GM12891 (cell line): Measurements from ENCODE around the gene KISS1.

Experiments
- PAX5 ChIP-seq: IDR thresholded peaks from 2 replicates; pipeline ENCODE4 v1.6.1; 2011; ENCODE audit warnings: low read length, moderate library complexity, mild to moderate bottlenecking; ENCODE audit not compliant: insufficient read depth, severe bottlenecking
- POLR2A ChIP-seq: IDR thresholded peaks from 2 replicates; pipeline ENCODE4 v1.6.1; 2011; ENCODE audit warnings: low read depth, low read length, control low read depth
- POLR2AphosphoS5 ChIP-seq: IDR thresholded peaks from 2 replicates; pipeline ENCODE4 v1.6.1; 2011; ENCODE audit warnings: low read depth, low read length, control low read depth
- TAF1 ChIP-seq: IDR thresholded peaks from 2 replicates; pipeline ENCODE4 v1.6.1; 2011; ENCODE audit warnings: low read depth, low read length, control low read depth

DNA sequence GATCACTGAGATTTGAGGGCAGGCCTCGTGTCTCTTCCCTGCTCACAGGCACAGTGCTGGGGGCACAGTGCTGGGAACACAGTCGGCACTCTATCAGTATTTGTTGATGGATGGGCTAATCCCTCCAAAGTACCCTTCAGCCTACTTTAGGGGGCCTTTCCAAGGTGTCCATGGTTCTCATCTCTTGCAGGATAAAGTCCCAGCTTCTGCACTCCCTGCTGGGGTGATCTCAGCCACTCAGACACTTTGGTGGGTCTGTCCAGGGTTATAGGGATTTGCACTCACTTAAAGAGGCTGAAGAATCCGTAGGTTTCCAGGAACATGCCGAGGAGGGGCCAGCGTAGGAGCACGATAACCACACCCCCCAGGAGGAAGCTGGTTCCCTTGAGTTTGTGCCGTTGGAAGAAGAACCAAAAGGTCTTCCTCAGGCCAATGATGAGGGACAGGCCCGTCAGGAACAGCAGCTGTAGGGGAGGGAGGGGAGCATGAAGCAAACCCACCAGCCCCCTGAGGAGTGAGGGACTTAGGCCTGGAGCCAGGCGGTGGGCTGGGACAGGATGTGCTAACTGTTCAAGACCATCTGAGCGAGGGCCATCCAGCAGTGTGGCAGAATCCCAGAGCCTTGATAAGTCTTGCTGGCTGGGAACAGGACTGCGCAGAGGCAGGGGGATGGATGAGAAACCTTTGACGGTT lies 5.2 kb upstream of the KISS1 start:
- TF ChIP-seq POLR2A (no peak), POLR2AphosphoS5 (no peak), TAF1 (no peak), PAX5 (no peak)
